ENCODE results near the gene SOX6. TPM values are rescaled to one million over a fixed set of nuclear protein-coding genes. Genes with fewer than 3 reads are reported as not detected.

Gene SOX6
- total RNA-seq, 6 donors from 2014 or later, result 2.9 to 21.0 (median 4.9) TPM

- TF ChIP-seq POLR2AphosphoS5 (IDR thresholded peaks at IDR 0.05), result no peak
- TF ChIP-seq POLR2A (IDR thresholded peaks at IDR 0.05), result no peak
- no peak for TF ChIP-seq CTCF (IDR thresholded peaks at IDR 0.05)
- TF ChIP-seq EP300 (IDR thresholded peaks at IDR 0.05), result no peak
- WGBS, 2 donors, result 94 to 95% methylated on average over 9 of the region's 9 CpGs
- ATAC-seq (ENCODE audit: low FRiP score in 2 of 2), result no peak
These were observed 408.4 kb downstream of the SOX6 start for GRCh38 chr11:15947681-15948648.

GRCh38 chr11:15945726-15946125 lies 410.6 kb downstream of the SOX6 start:
- ATAC-seq (ENCODE audit: low FRiP score in 2 of 2) (no peak), DNase-seq (no peak)
- Histone ChIP-seq H3K4me3 (no peak overlapping the region), H3K27me3 (no peaks in the 10 kb centered on the region), H3K9me3 (peaks cover 0 to 11% (median 0%) of the 10 kb centered on the region in 4 donors), H3K27ac (no peak overlapping the region), H3K36me3 (no peaks in the 10 kb centered on the region), H3K4me1 (no peaks in the 10 kb centered on the region)
- TF ChIP-seq EP300 (IDR thresholded peaks at IDR 0.05), result no peak
- TF ChIP-seq POLR2AphosphoS5 (IDR thresholded peaks at IDR 0.05), result no peak
- no peak for TF ChIP-seq CTCF (IDR thresholded peaks at IDR 0.05)
- TF ChIP-seq POLR2A (IDR thresholded peaks at IDR 0.05), result no peak
- 73 to 87% methylated on average over 1 of the region's 1 CpG for WGBS, 2 donors

More at GRCh38 chr11:15947681-15948648, 408.4 kb downstream of the SOX6 start:
- no peak for DNase-seq
- no peaks in the 10 kb centered on the region for H3K36me3 ChIP-seq
- H3K4me3 ChIP-seq, result no peak overlapping the region
- peaks cover 0 to 11% (median 0%) of the 10 kb centered on the region in 4 donors for H3K9me3 ChIP-seq
- no peaks in the 10 kb centered on the region for H3K4me1 ChIP-seq
- no peak overlapping the region for H3K27ac ChIP-seq
- H3K27me3 ChIP-seq, result no peaks in the 10 kb centered on the region

- DNase-seq (no peak), ATAC-seq (ENCODE audit: low FRiP score in 2 of 2) (no peak)
- Histone ChIP-seq H3K36me3 (no peaks in the 10 kb centered on the region), H3K27me3 (no peaks in the 10 kb centered on the region), H3K4me3 (no peak overlapping the region), H3K27ac (no peak overlapping the region), H3K4me1 (no peaks in the 10 kb centered on the region), H3K9me3 (peaks cover 0 to 11% (median 0%) of the 10 kb centered on the region in 4 donors)
- TF ChIP-seq EP300 (IDR thresholded peaks at IDR 0.05) (no peak), CTCF (IDR thresholded peaks at IDR 0.05) (no peak), POLR2AphosphoS5 (IDR thresholded peaks at IDR 0.05) (no peak), POLR2A (IDR thresholded peaks at IDR 0.05) (no peak)
These were observed 411.9 kb downstream of the SOX6 start for GRCh38 chr11:15944460-15944859.

- TF ChIP-seq EP300 (IDR thresholded peaks at IDR 0.05), result no peak
- no peak for TF ChIP-seq CTCF (IDR thresholded peaks at IDR 0.05)
- TF ChIP-seq POLR2A (IDR thresholded peaks at IDR 0.05), result no peak
- TF ChIP-seq POLR2AphosphoS5 (IDR thresholded peaks at IDR 0.05), result no peak
- Histone ChIP-seq H3K27ac (no peak overlapping the region), H3K27me3 (no peaks in the 10 kb centered on the region), H3K4me1 (no peaks in the 10 kb centered on the region), H3K4me3 (no peak overlapping the region), H3K36me3 (no peaks in the 10 kb centered on the region), H3K9me3 (peaks cover 0 to 11% (median 0%) of the 10 kb centered on the region in 4 donors)
- ATAC-seq (ENCODE audit: low FRiP score in 2 of 2) (no peak), DNase-seq (no peak)
- WGBS, 2 donors, result 90 to 93% methylated on average over 7 of the region's 7 CpGs
These were observed 412.7 kb downstream of the SOX6 start for GRCh38 chr11:15943418-15944197.
